Peyer's patch (tissue), 4 donors: ENCODE measurements around the gene TEDC1.

Source experiments
- CTCF ChIP-seq, 6 experiments: fragments of 450-650 bp in 4 of 6; fragments of 200-600 bp in 2 of 6; sonication (generic) in 1 of 6; IDR thresholded peaks; one replicate each; pipeline ENCODE4 v1.5.1; 2017 to 2019; ENCODE audit warnings: antibody characterized with exemption in 6 of 6, mild to moderate bottlenecking in 3 of 6, moderate library complexity in 1 of 6
- POLR2A ChIP-seq, 2 donors: fragments of 450-650 bp; IDR thresholded peaks; one replicate each; pipeline ENCODE4 v1.5.1; 2017; ENCODE audit warnings: antibody characterized with exemption in 2 of 2, mild to moderate bottlenecking in 2 of 2, moderate library complexity in 2 of 2

- no peak for TF ChIP-seq POLR2A (IDR thresholded peaks at IDR 0.05)
- TF ChIP-seq CTCF (IDR thresholded peaks at IDR 0.05) = no peak
Measured at GRCh38 chr14:105446971-105447370, 44.1 kb upstream of the TEDC1 start.
